SJCRH30 (cell line): Measurements from ENCODE around the gene NUDT8. TPM values are rescaled to one million over a fixed set of nuclear protein-coding genes. Genes with fewer than 3 reads are reported as not detected.
"Not testable (repeated sequence)": the region's sequence is repeated elsewhere in the genome, so short reads cannot be mapped to it uniquely, and the experiment has no call there.

Experiments
- DNase-seq, 2 experiments: peaks; one replicate each; pipeline ENCODE4 v3.0.0-alpha.2; 2015 to 2020
- H3K27ac ChIP-seq: fragments of 250-450 bp; sonication (Bioruptor Pico); 2 replicates; pipeline ENCODE4 v1.5.1; 2020; ENCODE audit warnings: mild to moderate bottlenecking, moderate library complexity
- H3K27me3 ChIP-seq: fragments of 250-450 bp; sonication (Bioruptor Pico); 2 replicates; pipeline ENCODE4 v1.5.1; 2020; ENCODE audit warnings: mild to moderate bottlenecking, moderate library complexity
- H3K36me3 ChIP-seq: fragments of 250-450 bp; sonication (Bioruptor Pico); 2 replicates; pipeline ENCODE4 v1.5.1; 2020; ENCODE audit warnings: mild to moderate bottlenecking, moderate library complexity
- H3K4me1 ChIP-seq: fragments of 250-450 bp; sonication (Bioruptor Pico); 2 replicates; pipeline ENCODE4 v1.5.1; 2020; ENCODE audit warnings: mild to moderate bottlenecking, moderate library complexity
- H3K4me3 ChIP-seq: fragments of 250-450 bp; sonication (Bioruptor Pico); 2 replicates; pipeline ENCODE4 v1.5.1; 2020; ENCODE audit warnings: mild to moderate bottlenecking, moderate library complexity
- H3K9me3 ChIP-seq: fragments of 250-450 bp; sonication (Bioruptor Pico); replicated peaks from 2 replicates; pipeline ENCODE4 v1.5.1; 2020; ENCODE audit warnings: mild to moderate bottlenecking, moderate library complexity
- total RNA-seq: library from RNA; depleted of rRNA; stranded (reverse); fragments of >200 nt; shearing (Covaris generic); gene quantifications from 2 replicates; pipeline ENCODE4 v1.2.3, GENCODE V29; 2014

Gene NUDT8
- total RNA-seq, 1 experiment from 2014 or later, result 2.4 TPM

GRCh38 chr11:67588899-67589415, 40.8 kb downstream of the NUDT8 start:
- not testable (repeated sequence) for H3K27me3 ChIP-seq, H3K4me1 ChIP-seq, H3K4me3 ChIP-seq, H3K27ac ChIP-seq, DNase-seq, H3K36me3 ChIP-seq, H3K9me3 ChIP-seq

DNA sequence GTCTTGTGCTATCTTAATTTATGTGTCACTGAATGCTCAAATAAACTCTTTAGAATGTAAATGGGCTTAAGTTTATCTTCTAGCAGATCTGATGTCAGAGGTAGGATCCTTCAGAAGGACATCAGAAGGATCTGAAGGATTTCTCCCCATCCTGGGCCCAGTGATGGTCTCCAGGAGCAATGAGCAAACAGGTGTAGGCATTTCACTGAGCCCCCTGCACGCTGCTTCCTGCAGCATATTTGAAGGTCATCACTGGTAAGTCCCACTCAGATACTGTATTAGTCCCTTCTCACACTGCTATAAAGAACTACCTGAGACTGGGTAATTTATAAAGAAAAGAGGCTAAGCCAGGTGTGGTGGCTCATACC, 41.6 kb downstream of the NUDT8 start:
- no peaks in the 10 kb centered on the region for H3K27me3 ChIP-seq
- H3K27ac ChIP-seq, result no peak overlapping the region
- no peak for DNase-seq
- H3K4me3 ChIP-seq, result no peak overlapping the region
- no peaks in the 10 kb centered on the region; the same call in 1 of the 2 replicates for H3K36me3 ChIP-seq
- no peaks in the 10 kb centered on the region; the same call in 1 of the 2 replicates for H3K4me1 ChIP-seq
- no peaks in the 10 kb centered on the region for H3K9me3 ChIP-seq

DNA sequence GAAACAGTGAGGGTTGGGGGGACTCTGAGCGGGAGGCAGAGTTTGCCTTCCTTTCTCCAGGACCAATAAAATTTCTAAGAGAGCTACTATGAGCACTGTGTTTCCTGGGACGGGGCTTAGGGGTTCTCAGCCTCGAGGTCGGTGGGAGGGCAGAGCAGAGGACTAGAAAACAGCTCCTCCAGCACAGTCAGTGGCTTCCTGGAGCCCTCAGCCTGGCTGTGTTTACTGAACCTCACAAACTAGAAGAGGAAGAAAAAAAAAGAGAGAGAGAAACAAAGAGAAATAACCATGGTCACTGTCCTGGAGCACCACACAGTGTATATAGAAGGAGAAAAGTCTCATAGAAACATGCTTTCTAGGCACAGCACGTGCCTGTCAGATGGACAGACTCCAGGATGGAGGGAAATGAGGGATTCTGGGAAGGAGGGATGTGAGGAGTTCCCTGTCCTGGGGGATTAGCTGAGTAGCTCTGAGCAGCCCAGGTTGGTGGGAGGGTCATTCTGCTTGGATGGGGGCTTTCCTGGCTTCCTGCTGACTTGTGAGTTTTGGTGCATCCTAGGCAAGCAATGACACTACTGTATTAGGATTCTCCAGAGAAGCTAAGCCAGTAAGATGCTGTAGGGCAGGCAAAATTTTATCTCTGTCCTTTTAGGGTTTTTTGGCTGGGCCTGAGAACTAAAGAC, 43.0 kb downstream of the NUDT8 start:
- no peak overlapping the region for H3K4me3 ChIP-seq
- no peak overlapping the region for H3K27ac ChIP-seq
- no peaks in the 10 kb centered on the region; the same call in 1 of the 2 replicates for H3K4me1 ChIP-seq
- no peaks in the 10 kb centered on the region; the same call in 1 of the 2 replicates for H3K36me3 ChIP-seq
- no peaks in the 10 kb centered on the region for H3K9me3 ChIP-seq
- no peak for DNase-seq
- no peaks in the 10 kb centered on the region for H3K27me3 ChIP-seq

DNA sequence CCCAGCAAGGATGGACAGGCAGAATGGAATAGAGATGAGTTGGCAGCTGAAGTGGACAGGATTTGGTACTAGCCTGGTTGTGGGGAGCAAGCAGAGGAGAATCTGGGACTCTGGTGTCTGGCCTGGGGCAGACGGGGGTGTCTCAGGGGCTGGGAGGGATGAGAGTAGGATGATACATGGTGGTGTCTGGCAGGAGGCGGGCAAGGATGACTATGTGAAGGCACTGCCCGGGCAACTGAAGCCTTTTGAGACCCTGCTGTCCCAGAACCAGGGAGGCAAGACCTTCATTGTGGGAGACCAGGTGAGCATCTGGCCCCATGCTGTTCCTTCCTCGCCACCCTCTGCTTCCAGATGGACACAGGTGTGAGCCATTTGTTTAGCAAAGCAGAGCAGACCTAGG, 43.8 kb downstream of the NUDT8 start:
- Histone ChIP-seq H3K27me3 (no peaks in the 10 kb centered on the region), H3K36me3 (no peaks in the 10 kb centered on the region; the same call in 1 of the 2 replicates), H3K4me3 (no peak overlapping the region), H3K27ac (no peak overlapping the region), H3K4me1 (no peaks in the 10 kb centered on the region; the same call in 1 of the 2 replicates), H3K9me3 (no peaks in the 10 kb centered on the region)
- DNase-seq, result no peak

- Histone ChIP-seq H3K4me3 (no peak overlapping the region), H3K36me3 (no peaks in the 10 kb centered on the region; the same call in 1 of the 2 replicates), H3K9me3 (no peaks in the 10 kb centered on the region), H3K27me3 (no peaks in the 10 kb centered on the region), H3K4me1 (no peaks in the 10 kb centered on the region; the same call in 1 of the 2 replicates), H3K27ac (no peak overlapping the region)
- no peak for DNase-seq
These were observed 44.6 kb downstream of the NUDT8 start for GRCh38 chr11:67584881-67585873.

GRCh38 chr11:67584205-67584880, 45.4 kb downstream of the NUDT8 start:
- DNase-seq, result no peak
- Histone ChIP-seq H3K27ac (peak overlapping the region; percentile 59), H3K4me3 (peak overlapping the region; percentile 67), H3K4me1 (peaks cover 4% of the 10 kb centered on the region; the same call in 1 of the 2 replicates), H3K9me3 (no peaks in the 10 kb centered on the region), H3K36me3 (no peaks in the 10 kb centered on the region; the same call in 1 of the 2 replicates), H3K27me3 (no peaks in the 10 kb centered on the region; the same call in 1 of the 2 replicates)

- Histone ChIP-seq H3K27ac (peak within 1 kb of the TSS; percentile 59), H3K36me3 (no peaks in the 10 kb centered on the region; the same call in 1 of the 2 replicates), H3K9me3 (no peaks in the 10 kb centered on the region), H3K27me3 (no peaks in the 10 kb centered on the region; the same call in 1 of the 2 replicates), H3K4me3 (peak within 1 kb of the TSS; percentile 67), H3K4me1 (peaks cover 4% of the 10 kb centered on the region; the same call in 1 of the 2 replicates)
- DNase-seq, result peak; percentile 86 to 88
These were observed 46.2 kb downstream of the NUDT8 start, which contains the start of gene GSTP1 for GRCh38 chr11:67583247-67584204. Gene GSTP1 (plus strand): TSS chr11:67583812. CDS start chr11:67583844, 32 bp downstream.

DNA sequence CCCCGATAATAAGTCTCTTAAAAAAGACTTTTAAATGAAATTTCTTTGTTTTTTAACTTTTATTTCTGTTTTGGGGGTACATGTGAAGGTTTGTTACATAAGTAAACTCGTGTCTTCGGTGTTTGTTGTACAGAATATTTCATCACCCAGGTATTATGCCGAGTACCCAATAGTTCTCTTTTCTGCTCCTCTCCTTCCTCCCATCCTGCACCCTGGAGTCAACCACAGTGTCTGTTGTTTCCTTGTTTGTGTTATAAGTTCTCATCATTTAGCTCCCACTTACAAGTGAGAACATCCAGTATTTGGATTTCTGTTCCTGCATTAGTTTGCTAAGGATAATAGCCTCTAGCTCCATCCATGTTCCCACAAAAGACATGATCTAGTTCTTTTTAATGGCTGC, 47.7 kb downstream of the NUDT8 start:
- Histone ChIP-seq H3K27me3 (no peaks in the 10 kb centered on the region; the same call in 1 of the 2 replicates), H3K27ac (no peak overlapping the region), H3K36me3 (no peaks in the 10 kb centered on the region; the same call in 1 of the 2 replicates), H3K9me3 (no peaks in the 10 kb centered on the region), H3K4me1 (peaks cover 4% of the 10 kb centered on the region; the same call in 1 of the 2 replicates), H3K4me3 (no peak overlapping the region)
- DNase-seq, result no peak

DNA sequence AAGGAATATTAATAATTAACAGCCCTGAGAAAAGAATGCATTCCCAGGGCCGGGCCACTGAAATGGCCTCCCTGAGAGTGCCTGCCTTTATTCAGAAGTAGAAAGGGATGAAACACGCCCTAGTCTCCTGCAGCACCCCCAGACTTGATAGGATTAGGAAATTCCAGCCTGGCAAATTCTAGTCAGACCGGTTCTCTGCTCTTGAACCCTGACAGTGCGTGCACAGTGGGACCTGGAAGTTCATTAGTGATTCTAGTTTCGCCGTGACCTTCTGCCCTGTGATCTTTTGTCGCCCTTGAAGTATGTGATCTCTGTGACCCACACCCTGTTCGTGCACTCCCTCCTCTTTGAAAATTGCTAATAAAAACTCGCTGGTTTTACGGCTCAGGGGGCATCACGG, 48.3 kb downstream of the NUDT8 start:
- Histone ChIP-seq H3K27me3 (no peaks in the 10 kb centered on the region; the same call in none of the 2 replicates), H3K4me1 (peaks cover 4% of the 10 kb centered on the region; the same call in 1 of the 2 replicates), H3K36me3 (no peaks in the 10 kb centered on the region; the same call in 1 of the 2 replicates), H3K27ac (no peak overlapping the region), H3K4me3 (no peak overlapping the region), H3K9me3 (no peaks in the 10 kb centered on the region)
- no peak for DNase-seq

GRCh38 chr11:67577951-67578350, 51.8 kb downstream of the NUDT8 start:
- H3K4me1 ChIP-seq, result 0 out of 2 replicates have a peak, but pooled peaks cover 4% of the 10 kb centered on the region
- H3K27ac ChIP-seq, result no peak overlapping the region
- H3K9me3 ChIP-seq, result no peaks in the 10 kb centered on the region
- no peaks in the 10 kb centered on the region for H3K36me3 ChIP-seq
- DNase-seq, result no peak
- peaks cover 6% of the 10 kb centered on the region for H3K27me3 ChIP-seq
- no peak overlapping the region for H3K4me3 ChIP-seq
